ENCODE data around the gene GIMAP8.

DNA sequence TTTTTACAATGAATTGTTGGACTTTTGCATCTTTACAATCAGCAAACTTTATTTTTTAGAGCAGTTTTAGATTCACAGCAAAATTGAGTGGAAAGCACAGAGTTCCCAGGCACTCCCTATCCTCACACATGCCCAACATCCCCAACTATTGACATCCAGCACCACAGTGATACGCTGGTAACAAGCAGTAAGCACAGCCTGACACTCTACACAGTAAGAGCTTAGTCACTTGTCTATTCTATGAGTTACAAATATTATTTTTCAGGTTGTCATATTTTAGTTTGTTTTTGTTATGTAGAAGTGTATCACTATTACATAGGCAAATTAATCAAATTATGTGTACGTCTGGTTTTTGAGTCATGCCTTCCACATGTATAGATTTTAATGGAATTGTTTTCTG, 37.2 kb downstream of the GIMAP8 start:
- TF ChIP-seq, protein P1, sequence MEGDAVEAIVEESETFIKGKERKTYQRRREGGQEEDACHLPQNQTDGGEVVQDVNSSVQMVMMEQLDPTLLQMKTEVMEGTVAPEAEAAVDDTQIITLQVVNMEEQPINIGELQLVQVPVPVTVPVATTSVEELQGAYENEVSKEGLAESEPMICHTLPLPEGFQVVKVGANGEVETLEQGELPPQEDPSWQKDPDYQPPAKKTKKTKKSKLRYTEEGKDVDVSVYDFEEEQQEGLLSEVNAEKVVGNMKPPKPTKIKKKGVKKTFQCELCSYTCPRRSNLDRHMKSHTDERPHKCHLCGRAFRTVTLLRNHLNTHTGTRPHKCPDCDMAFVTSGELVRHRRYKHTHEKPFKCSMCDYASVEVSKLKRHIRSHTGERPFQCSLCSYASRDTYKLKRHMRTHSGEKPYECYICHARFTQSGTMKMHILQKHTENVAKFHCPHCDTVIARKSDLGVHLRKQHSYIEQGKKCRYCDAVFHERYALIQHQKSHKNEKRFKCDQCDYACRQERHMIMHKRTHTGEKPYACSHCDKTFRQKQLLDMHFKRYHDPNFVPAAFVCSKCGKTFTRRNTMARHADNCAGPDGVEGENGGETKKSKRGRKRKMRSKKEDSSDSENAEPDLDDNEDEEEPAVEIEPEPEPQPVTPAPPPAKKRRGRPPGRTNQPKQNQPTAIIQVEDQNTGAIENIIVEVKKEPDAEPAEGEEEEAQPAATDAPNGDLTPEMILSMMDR (IDR thresholded peaks at IDR 0.05 in 8 of 11, conservative IDR thresholded peaks at IDR 0.05 in 3 of 11): no peak
- TF ChIP-seq POLR2AphosphoS5 (IDR thresholded peaks at IDR 0.05) (no peak), POLR2A (IDR thresholded peaks at IDR 0.05) (no peak)
